GM12891 (cell line): Measurements from ENCODE around the gene AFMID.
A peak's percentile ranks its signal among the peaks of the same experiment; 100 is the strongest.

Source experiments
- DNase-seq: peaks from one replicate; pipeline ENCODE4 v3.0.0; 2011; ENCODE audit warnings: low spot score; ENCODE audit not compliant: insufficient read length
- FAIRE-seq: peaks from 2 replicates; lab custom pipeline; 2011; peaks lifted over from hg19 to GRCh38; lab: Jason Lieb, UNC
- PAX5 ChIP-seq: IDR thresholded peaks from 2 replicates; pipeline ENCODE4 v1.6.1; 2011; ENCODE audit warnings: low read length, moderate library complexity, mild to moderate bottlenecking; ENCODE audit not compliant: insufficient read depth, severe bottlenecking
- POLR2A ChIP-seq: IDR thresholded peaks from 2 replicates; pipeline ENCODE4 v1.6.1; 2011; ENCODE audit warnings: low read depth, low read length, control low read depth
- POLR2AphosphoS5 ChIP-seq: IDR thresholded peaks from 2 replicates; pipeline ENCODE4 v1.6.1; 2011; ENCODE audit warnings: low read depth, low read length, control low read depth
- POU2F2 ChIP-seq: IDR thresholded peaks from 2 replicates; pipeline ENCODE4 v1.6.1; 2011; ENCODE audit warnings: low read depth, mild to moderate bottlenecking, control low read depth, low read length, moderate library complexity
- SPI1 ChIP-seq: IDR thresholded peaks from 2 replicates; pipeline ENCODE4 v1.6.1; 2011; ENCODE audit warnings: low read depth, low read length, control low read depth
- TAF1 ChIP-seq: IDR thresholded peaks from 2 replicates; pipeline ENCODE4 v1.6.1; 2011; ENCODE audit warnings: low read depth, low read length, control low read depth

Gene AFMID

GRCh38 chr17:78236362-78237127 lies 49.4 kb downstream of the AFMID start:
- TF ChIP-seq SPI1 (no peak), POLR2AphosphoS5 (no peak), POU2F2 (no peak), PAX5 (no peak), TAF1 (no peak), POLR2A (no peak)
- FAIRE-seq (no peak), DNase-seq (no peak)

GRCh38 chr17:78237401-78238012 lies 50.3 kb downstream of the AFMID start:
- no peak for DNase-seq
- TF ChIP-seq POLR2AphosphoS5: no peak
- no peak for TF ChIP-seq SPI1
- TF ChIP-seq PAX5: no peak
- TF ChIP-seq TAF1: no peak
- FAIRE-seq: no peak

- TF ChIP-seq PAX5 (no peak), TAF1 (no peak), POU2F2 (no peak), SPI1 (no peak), POLR2A (no peak), POLR2AphosphoS5 (no peak)
Measured at GRCh38 chr17:78238823-78239488, 51.8 kb downstream of the AFMID start.

GRCh38 chr17:78239489-78239931 lies 52.3 kb downstream of the AFMID start:
- DNase-seq (no peak), FAIRE-seq (peak; percentile 41)
- TF ChIP-seq SPI1: no peak
- TF ChIP-seq POLR2AphosphoS5: no peak
- TF ChIP-seq TAF1: no peak

More at GRCh38 chr17:78238823-78239488, 51.8 kb downstream of the AFMID start:
- FAIRE-seq: peak; percentile 20
- no peak for DNase-seq

GRCh38 chr17:78240012-78240655 lies 53.0 kb downstream of the AFMID start:
- DNase-seq (no peak), FAIRE-seq (no peak)
- TF ChIP-seq PAX5 (no peak), POLR2A (no peak), POLR2AphosphoS5 (no peak), POU2F2 (no peak), SPI1 (no peak), TAF1 (no peak)

GRCh38 chr17:78240839-78241238 lies 53.7 kb downstream of the AFMID start:
- FAIRE-seq: no peak
- DNase-seq: no peak
- TF ChIP-seq PAX5: no peak
- TF ChIP-seq POU2F2: no peak
- TF ChIP-seq SPI1: no peak
- no peak for TF ChIP-seq POLR2A
- TF ChIP-seq POLR2AphosphoS5: no peak
- no peak for TF ChIP-seq TAF1

GRCh38 chr17:78241277-78242023 lies 54.3 kb downstream of the AFMID start:
- no peak for DNase-seq
- FAIRE-seq: peak; percentile 88
- TF ChIP-seq TAF1 (no peak), POLR2AphosphoS5 (no peak), POLR2A (no peak), SPI1 (no peak), POU2F2 (no peak), PAX5 (no peak)

GRCh38 chr17:78242024-78242742 lies 55.0 kb downstream of the AFMID start:
- DNase-seq (no peak), FAIRE-seq (no peak)
- no peak for TF ChIP-seq SPI1
- no peak for TF ChIP-seq TAF1
- TF ChIP-seq POU2F2: no peak
- no peak for TF ChIP-seq POLR2A
- no peak for TF ChIP-seq PAX5
- TF ChIP-seq POLR2AphosphoS5: no peak
